Iris pigment epithelial cell (primary cell): ENCODE data around the gene IQGAP2.
"Not testable (repeated sequence)": the region's sequence is repeated elsewhere in the genome, so short reads cannot be mapped to it uniquely, and the experiment has no call there.

Experiments
- DNase-seq: peaks from one replicate; pipeline ENCODE4 v3.0.0-alpha.2; 2011; ENCODE audit warnings: low read depth

Gene IQGAP2

GRCh38 chr5:76717222-76718083, 314.4 kb downstream of the IQGAP2 start:
- DNase-seq = no peak

GRCh38 chr5:76718381-76718832, 315.3 kb downstream of the IQGAP2 start:
- DNase-seq = no peak

GRCh38 chr5:76718880-76719279, 315.8 kb downstream of the IQGAP2 start:
- DNase-seq = no peak

GRCh38 chr5:76720988-76721569, 318.0 kb downstream of the IQGAP2 start:
- DNase-seq = no peak

- DNase-seq = no peak
These were observed 320.2 kb downstream of the IQGAP2 start for GRCh38 chr5:76723266-76723665.

GRCh38 chr5:76723906-76724305, 320.8 kb downstream of the IQGAP2 start:
- DNase-seq = no peak

GRCh38 chr5:76724871-76725270, 321.8 kb downstream of the IQGAP2 start:
- DNase-seq = peak; percentile 79

- no peak for DNase-seq
These were observed 325.9 kb downstream of the IQGAP2 start for GRCh38 chr5:76728965-76729364.

- DNase-seq = no peak
These were observed 326.5 kb downstream of the IQGAP2 start for GRCh38 chr5:76729373-76730290.

- DNase-seq = no peak
These were observed 329.4 kb downstream of the IQGAP2 start for GRCh38 chr5:76732405-76733048.

GRCh38 chr5:76733049-76733417, 329.9 kb downstream of the IQGAP2 start:
- no peak for DNase-seq

GRCh38 chr5:76735762-76736545, 332.9 kb downstream of the IQGAP2 start:
- DNase-seq = no peak

GRCh38 chr5:76736679-76737556, 333.8 kb downstream of the IQGAP2 start:
- no peak for DNase-seq

GRCh38 chr5:76737846-76738245, 334.8 kb downstream of the IQGAP2 start:
- DNase-seq = no peak

GRCh38 chr5:76741506-76741905, 338.4 kb downstream of the IQGAP2 start:
- DNase-seq = not testable (repeated sequence)

GRCh38 chr5:76742583-76742982, 339.5 kb downstream of the IQGAP2 start:
- DNase-seq = peak; percentile 66

- DNase-seq = no peak
These were observed 341.5 kb downstream of the IQGAP2 start for GRCh38 chr5:76744632-76745031.

GRCh38 chr5:76745670-76746069, 342.6 kb downstream of the IQGAP2 start:
- no peak for DNase-seq

GRCh38 chr5:76746677-76747076, 343.6 kb downstream of the IQGAP2 start:
- DNase-seq = no peak

- no peak for DNase-seq
These were observed 344.6 kb downstream of the IQGAP2 start for GRCh38 chr5:76747706-76748105.
